Measurements from ENCODE around the gene GIT1.

GIT1 gene

DNA sequence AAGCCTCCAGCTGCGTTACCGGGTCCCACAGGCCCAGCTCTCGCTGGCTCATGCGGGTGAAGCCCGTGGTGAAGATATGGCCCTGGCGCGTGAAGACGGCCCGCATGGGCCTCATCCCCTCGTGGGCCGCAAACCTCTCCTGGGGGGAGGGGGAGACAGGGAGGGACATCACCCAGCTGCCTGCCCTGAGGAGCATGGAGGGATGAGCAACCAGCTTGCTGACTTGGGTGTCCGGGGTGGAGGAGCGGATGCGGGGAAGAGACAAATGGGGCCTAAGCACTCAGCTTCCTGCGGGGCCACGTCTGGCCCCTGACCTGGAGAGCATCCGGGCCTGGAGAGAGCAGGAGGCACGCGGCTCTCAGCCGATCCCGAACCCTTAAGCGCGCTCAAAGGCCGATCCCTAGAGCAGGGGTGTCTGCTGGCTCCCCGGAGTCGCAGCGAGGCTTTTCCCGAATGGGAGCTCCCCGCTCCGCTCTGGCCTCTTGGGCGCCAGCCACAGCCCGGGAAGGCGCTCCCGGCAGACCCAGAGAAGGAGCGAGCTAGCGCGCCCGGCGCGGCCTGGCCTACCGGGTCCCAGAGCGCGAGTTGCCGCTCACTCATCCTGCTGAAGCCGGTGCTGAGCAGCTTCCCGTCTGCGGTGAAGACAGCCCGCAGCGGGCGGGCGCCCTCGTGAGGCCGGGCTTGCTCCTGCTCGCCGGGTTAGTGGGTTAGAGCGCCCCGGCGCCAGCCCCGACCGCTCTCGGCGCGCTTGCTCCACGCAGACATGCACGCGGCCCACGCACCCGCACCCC, 28.2 kb upstream of the GIT1 start:
- peak overlapping the region; percentile 9 for H3K4me3 ChIP-seq (ENCODE audit: insufficient read depth, low read length, poor library complexity, severe bottlenecking)
- peak overlapping the region; percentile 51 for H3K9ac ChIP-seq (ENCODE audit: low read length)
- H3K27ac ChIP-seq (ENCODE audit: low read depth, low read length), result no peak overlapping the region

DNA sequence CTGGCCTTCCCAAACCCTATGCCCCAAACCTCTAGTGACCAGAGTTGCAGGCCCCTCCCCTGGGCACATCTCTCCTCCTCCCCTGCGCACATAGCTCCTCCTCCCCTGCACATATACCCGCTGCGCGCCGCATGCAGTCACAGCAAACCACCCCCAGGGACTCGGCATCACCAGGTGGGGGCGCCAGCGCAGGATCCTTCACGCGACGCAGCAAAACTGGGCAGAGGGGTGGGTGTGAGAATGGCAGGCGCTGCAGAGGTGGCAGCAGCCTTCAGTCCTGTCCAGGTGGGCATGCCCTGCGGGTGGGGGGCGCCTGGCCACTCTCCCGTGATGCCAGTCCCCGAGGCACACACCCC, 27.7 kb upstream of the GIT1 start:
- H3F3A ChIP-seq (ENCODE audit: insufficient read depth), result no peaks in the 10 kb centered on the region
- H3K27ac ChIP-seq (ENCODE audit: low read depth, low read length), result no peak overlapping the region
- H3K4me3 ChIP-seq (ENCODE audit: insufficient read depth, low read length, poor library complexity, severe bottlenecking), result peak overlapping the region; percentile 9
- H3K27me3 ChIP-seq (ENCODE audit: low read length), result no peaks in the 10 kb centered on the region
- H3K9me2 ChIP-seq (replicated peaks; ENCODE audit: insufficient read depth, low read length), result no peaks in the 10 kb centered on the region
- H2AFZ ChIP-seq (ENCODE audit: low read depth, low read length, severe bottlenecking), result peak overlapping the region; percentile 84
- H3K36me3 ChIP-seq (ENCODE audit: low read length), result no peaks in the 10 kb centered on the region
- TF ChIP-seq, protein P1, sequence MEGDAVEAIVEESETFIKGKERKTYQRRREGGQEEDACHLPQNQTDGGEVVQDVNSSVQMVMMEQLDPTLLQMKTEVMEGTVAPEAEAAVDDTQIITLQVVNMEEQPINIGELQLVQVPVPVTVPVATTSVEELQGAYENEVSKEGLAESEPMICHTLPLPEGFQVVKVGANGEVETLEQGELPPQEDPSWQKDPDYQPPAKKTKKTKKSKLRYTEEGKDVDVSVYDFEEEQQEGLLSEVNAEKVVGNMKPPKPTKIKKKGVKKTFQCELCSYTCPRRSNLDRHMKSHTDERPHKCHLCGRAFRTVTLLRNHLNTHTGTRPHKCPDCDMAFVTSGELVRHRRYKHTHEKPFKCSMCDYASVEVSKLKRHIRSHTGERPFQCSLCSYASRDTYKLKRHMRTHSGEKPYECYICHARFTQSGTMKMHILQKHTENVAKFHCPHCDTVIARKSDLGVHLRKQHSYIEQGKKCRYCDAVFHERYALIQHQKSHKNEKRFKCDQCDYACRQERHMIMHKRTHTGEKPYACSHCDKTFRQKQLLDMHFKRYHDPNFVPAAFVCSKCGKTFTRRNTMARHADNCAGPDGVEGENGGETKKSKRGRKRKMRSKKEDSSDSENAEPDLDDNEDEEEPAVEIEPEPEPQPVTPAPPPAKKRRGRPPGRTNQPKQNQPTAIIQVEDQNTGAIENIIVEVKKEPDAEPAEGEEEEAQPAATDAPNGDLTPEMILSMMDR (IDR thresholded peaks at IDR 0.05; ENCODE audit: insufficient read depth, low read length, poor library complexity, severe bottlenecking), result peak; percentile 91
- no peak for TF ChIP-seq EZH2phosphoT487 (conservative IDR thresholded peaks at IDR 0.05; ENCODE audit: low read length)
- peak overlapping the region; percentile 51 for H3K9ac ChIP-seq (ENCODE audit: low read length)
- H4K20me1 ChIP-seq (ENCODE audit: low read depth, low read length), result no peaks in the 10 kb centered on the region
- H3K4me2 ChIP-seq (ENCODE audit: low read depth, low read length, poor library complexity, severe bottlenecking), result peak overlapping the region; percentile 47
- H3K79me2 ChIP-seq (ENCODE audit: insufficient read depth, low read length), result no peaks in the 10 kb centered on the region
- no peaks in the 10 kb centered on the region for H3K9me3 ChIP-seq (ENCODE audit: insufficient read depth, low read length)

More for the DNA sequence above, 28.2 kb upstream of the GIT1 start:
- no peaks in the 10 kb centered on the region for H3K79me2 ChIP-seq (ENCODE audit: insufficient read depth, low read length)
- peak overlapping the region; percentile 84 for H2AFZ ChIP-seq (ENCODE audit: low read depth, low read length, severe bottlenecking)
- peak overlapping the region; percentile 47 for H3K4me2 ChIP-seq (ENCODE audit: low read depth, low read length, poor library complexity, severe bottlenecking)
- no peak for TF ChIP-seq EZH2phosphoT487 (conservative IDR thresholded peaks at IDR 0.05; ENCODE audit: low read length)
- TF ChIP-seq, protein P1 (IDR thresholded peaks at IDR 0.05; ENCODE audit: insufficient read depth, low read length, poor library complexity, severe bottlenecking), result peak; percentile 90
- H3K9me2 ChIP-seq (replicated peaks; ENCODE audit: insufficient read depth, low read length), result no peaks in the 10 kb centered on the region
- no peaks in the 10 kb centered on the region for H3K27me3 ChIP-seq (ENCODE audit: low read length)
- no peaks in the 10 kb centered on the region for H4K20me1 ChIP-seq (ENCODE audit: low read depth, low read length)
- no peaks in the 10 kb centered on the region for H3K9me3 ChIP-seq (ENCODE audit: insufficient read depth, low read length)
- H3K36me3 ChIP-seq (ENCODE audit: low read length), result no peaks in the 10 kb centered on the region
- H3F3A ChIP-seq (ENCODE audit: insufficient read depth), result no peaks in the 10 kb centered on the region

DNA sequence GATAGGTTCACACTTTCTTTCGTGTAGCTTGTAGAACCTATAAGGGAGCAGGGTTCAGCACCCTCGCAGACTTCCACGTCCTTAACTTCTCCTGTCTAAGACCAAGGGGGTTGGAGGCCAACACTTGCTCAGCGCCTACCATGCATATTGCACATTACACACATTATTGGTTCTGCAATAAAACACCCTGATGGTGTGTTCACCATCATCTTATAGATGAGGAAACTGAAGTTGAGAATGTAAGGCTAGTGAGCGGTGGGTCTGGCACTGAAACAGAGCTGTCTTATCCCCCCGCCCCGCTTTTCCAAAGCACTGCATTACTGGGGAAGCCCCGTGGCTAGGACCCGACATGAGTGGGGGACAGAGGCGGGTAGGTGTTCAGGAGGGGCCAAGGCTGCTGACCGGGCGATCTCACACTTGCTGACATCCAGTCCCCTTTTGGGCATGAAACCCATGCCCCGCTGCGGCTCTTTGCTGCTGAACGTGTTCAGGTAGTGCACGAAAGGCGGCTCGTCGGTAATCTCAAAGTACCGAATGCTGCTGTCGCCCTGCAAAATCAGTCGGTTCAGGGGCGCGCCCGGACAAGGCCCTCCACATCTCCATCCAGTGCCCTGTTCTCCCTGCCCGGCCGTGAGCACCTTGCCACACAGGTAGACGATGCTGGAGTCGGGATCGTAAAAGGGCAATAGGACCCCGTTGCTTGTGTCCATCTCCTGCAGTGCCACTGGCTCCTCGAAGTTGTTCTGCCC, 27.0 kb upstream of the GIT1 start:
- H3K9ac ChIP-seq (ENCODE audit: low read length), result peak overlapping the region; percentile 30; the same call in 1 of the 2 replicates
- no peaks in the 10 kb centered on the region for H3K79me2 ChIP-seq (ENCODE audit: insufficient read depth, low read length)
- peak overlapping the region; percentile 59 for H3K4me2 ChIP-seq (ENCODE audit: low read depth, low read length, poor library complexity, severe bottlenecking)
- H3K27me3 ChIP-seq (ENCODE audit: low read length), result no peaks in the 10 kb centered on the region
- no peaks in the 10 kb centered on the region for H3K9me3 ChIP-seq (ENCODE audit: insufficient read depth, low read length)
- TF ChIP-seq EZH2phosphoT487 (conservative IDR thresholded peaks at IDR 0.05; ENCODE audit: low read length), result no peak
- H3K4me3 ChIP-seq (ENCODE audit: insufficient read depth, low read length, poor library complexity, severe bottlenecking), result no peak overlapping the region
- H3K9me2 ChIP-seq (replicated peaks; ENCODE audit: insufficient read depth, low read length), result no peaks in the 10 kb centered on the region
- H3F3A ChIP-seq (ENCODE audit: insufficient read depth), result no peaks in the 10 kb centered on the region
- H2AFZ ChIP-seq (ENCODE audit: low read depth, low read length, severe bottlenecking), result no peak overlapping the region
- H3K27ac ChIP-seq (ENCODE audit: low read depth, low read length), result no peak overlapping the region
- no peaks in the 10 kb centered on the region for H3K36me3 ChIP-seq (ENCODE audit: low read length)
- H4K20me1 ChIP-seq (ENCODE audit: low read depth, low read length), result no peaks in the 10 kb centered on the region
